PC-3 (cell line): ENCODE data around the gene DSG3. TPM values are rescaled to one million over a fixed set of nuclear protein-coding genes. Genes with fewer than 3 reads are reported as not detected.

Experiments
- ATAC-seq: fragments of 200-7000 bp; cut with Tn5 transposase; 2 replicates; pipeline ENCODE4 v1.9.1; 2020; ENCODE audit warnings: mild to moderate bottlenecking, moderate library complexity
- BruUV-seq: library from RNA; stranded (reverse); fragments of 400-500 nt; replicated peaks from 2 replicates; lab custom pipeline; 2021; lab: Mats Ljungman, UMichigan
- CTCF ChIA-PET: fragments of 300-600 bp; sonication (Branson Sonifier 250); formaldehyde crosslinking; loops from one replicate; lab custom pipeline; 2022; ENCODE audit warnings: antibody characterized with exemption; lab: Charles Lee
- POLR2A ChIA-PET: fragments of 300-600 bp; sonication (Branson Sonifier 250); formaldehyde crosslinking; loops from one replicate; lab custom pipeline; 2022; ENCODE audit warnings: antibody characterized with exemption; ENCODE audit not compliant: unreplicated experiment; lab: Charles Lee
- DNase-seq: peaks from one replicate; pipeline ENCODE4 v3.0.0-alpha.2; 2015
- H2AFZ ChIP-seq: fragments of 300-600 bp; sonication (generic); 2 replicates; pipeline ENCODE4 v1.6.0; 2016; ENCODE audit warnings: antibody characterized with exemption, low read length
- H3F3A ChIP-seq: fragments of 300-600 bp; sonication (generic); one replicate; pipeline ENCODE4 v1.6.0; 2017; ENCODE audit warnings: antibody characterized with exemption, low read length, control low read depth, mild to moderate bottlenecking; ENCODE audit not compliant: unreplicated experiment
- H3K27ac ChIP-seq: fragments of 300-600 bp; sonication (generic); 2 replicates; pipeline ENCODE4 v1.5.1; 2016; ENCODE audit warnings: mild to moderate bottlenecking, low read length
- H3K27me3 ChIP-seq: fragments of 300-600 bp; sonication (generic); 2 replicates; pipeline ENCODE4 v1.6.1; 2016; ENCODE audit warnings: low read length, mixed read lengths
- H3K36me3 ChIP-seq: fragments of 300-600 bp; sonication (generic); 2 replicates; pipeline ENCODE4 v1.6.1; 2016; ENCODE audit warnings: low read depth, mixed run types, low read length, mixed read lengths
- H3K4me1 ChIP-seq: fragments of 300-600 bp; sonication (generic); 2 replicates; pipeline ENCODE4 v1.5.1; 2016; ENCODE audit warnings: low read length; ENCODE audit not compliant: insufficient read depth
- H3K4me2 ChIP-seq: fragments of 300-600 bp; sonication (generic); 2 replicates; pipeline ENCODE4 v1.6.0; 2016; ENCODE audit warnings: low read length
- H3K4me3 ChIP-seq: fragments of 300-600 bp; sonication (generic); 2 replicates; pipeline ENCODE4 v1.5.1; 2016; ENCODE audit warnings: mild to moderate bottlenecking, low read length, mixed read lengths
- H3K79me2 ChIP-seq: fragments of 300-600 bp; sonication (generic); 2 replicates; pipeline ENCODE4 v1.6.1; 2017; ENCODE audit warnings: low read length, mixed read lengths
- H3K9ac ChIP-seq: fragments of 300-600 bp; sonication (generic); 2 replicates; pipeline ENCODE4 v1.6.0; 2016; ENCODE audit warnings: mild to moderate bottlenecking, low read length
- H3K9me2 ChIP-seq: fragments of 300-600 bp; sonication (generic); replicated peaks from 2 replicates; pipeline ENCODE4 v1.6.1; 2016; ENCODE audit warnings: mixed run types, low read length, mixed read lengths
- H3K9me3 ChIP-seq: fragments of 300-600 bp; sonication (generic); 2 replicates; pipeline ENCODE4 v1.6.1; 2016; ENCODE audit warnings: low read length, mixed read lengths
- H4K20me1 ChIP-seq: fragments of 300-600 bp; sonication (generic); 2 replicates; pipeline ENCODE4 v1.6.1; 2016; ENCODE audit warnings: low read length, mixed read lengths
- EZH2 ChIP-seq: fragments of 300-600 bp; sonication (generic); IDR thresholded peaks from one replicate; pipeline ENCODE4 v1.6.1; 2017; ENCODE audit warnings: antibody characterized with exemption, mild to moderate bottlenecking, low read length; ENCODE audit not compliant: unreplicated experiment
- EZH2phosphoT487 ChIP-seq: fragments of 300-600 bp; sonication (generic); IDR thresholded peaks from 2 replicates; pipeline ENCODE4 v1.6.1; 2018; ENCODE audit warnings: mild to moderate bottlenecking, antibody characterized with exemption, low read length, borderline replicate concordance
- intact Hi-C: fragments of 100-400 bp; cut with micrococcal nuclease; formaldehyde crosslinking; loops from 2 replicates; pipeline ENCODE4 v1.9.0; 2023
- total RNA-seq: library from RNA; depleted of rRNA; stranded (reverse); fragments of >200 nt; gene quantifications from 2 replicates; pipeline ENCODE4 v1.2.3, GENCODE V29; 2014
- TF ChIP-seq, protein P1 (sequence below): fragments of 300-600 bp; sonication (generic); conservative IDR thresholded peaks from 2 replicates; pipeline ENCODE4 v1.5.1; 2017; ENCODE audit warnings: antibody characterized with exemption, low read depth, mild to moderate bottlenecking, low read length

DSG3 gene
- total RNA-seq, 1 experiment from 2014 or later = not detected

DNA sequence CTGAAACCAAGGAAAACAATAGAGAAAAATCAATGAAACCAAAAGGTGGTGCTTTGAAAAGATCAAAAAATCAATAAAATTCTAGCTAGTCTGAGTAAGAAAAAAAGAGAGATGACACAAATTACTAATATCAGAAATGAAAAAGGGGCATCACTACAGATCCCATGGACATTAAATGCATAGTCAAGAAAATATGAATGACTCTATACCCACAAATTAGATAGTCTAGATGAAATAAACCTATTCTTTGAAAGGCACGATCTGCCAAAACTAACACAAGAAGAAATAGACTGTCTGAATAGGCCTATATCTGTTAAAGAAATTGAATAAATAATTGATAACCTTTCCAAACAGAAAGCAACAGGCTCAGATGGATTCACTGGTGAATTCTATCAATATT lies 15.2 kb upstream of the DSG3 start:
- Histone ChIP-seq H3K27me3 (no peaks in the 10 kb centered on the region), H2AFZ (no peak overlapping the region), H3K27ac (no peak overlapping the region), H3K9me2 (no peaks in the 10 kb centered on the region), H4K20me1 (no peaks in the 10 kb centered on the region), H3K79me2 (no peaks in the 10 kb centered on the region), H3K4me2 (no peak overlapping the region), H3K36me3 (no peaks in the 10 kb centered on the region), H3K4me3 (no peak overlapping the region), H3K9ac (no peak overlapping the region), H3F3A (no peaks in the 10 kb centered on the region), H3K9me3 (no peaks in the 10 kb centered on the region), H3K4me1 (peaks cover 10% of the 10 kb centered on the region; the same call in 1 of the 2 replicates)
- BruUV-seq = no TSS peak
- no peak for DNase-seq
- ChIA-PET CTCF (no interaction called here), POLR2A (no interaction called here)
- ATAC-seq = no peak
- intact Hi-C loops = no loop called here
- TF ChIP-seq, protein P1, sequence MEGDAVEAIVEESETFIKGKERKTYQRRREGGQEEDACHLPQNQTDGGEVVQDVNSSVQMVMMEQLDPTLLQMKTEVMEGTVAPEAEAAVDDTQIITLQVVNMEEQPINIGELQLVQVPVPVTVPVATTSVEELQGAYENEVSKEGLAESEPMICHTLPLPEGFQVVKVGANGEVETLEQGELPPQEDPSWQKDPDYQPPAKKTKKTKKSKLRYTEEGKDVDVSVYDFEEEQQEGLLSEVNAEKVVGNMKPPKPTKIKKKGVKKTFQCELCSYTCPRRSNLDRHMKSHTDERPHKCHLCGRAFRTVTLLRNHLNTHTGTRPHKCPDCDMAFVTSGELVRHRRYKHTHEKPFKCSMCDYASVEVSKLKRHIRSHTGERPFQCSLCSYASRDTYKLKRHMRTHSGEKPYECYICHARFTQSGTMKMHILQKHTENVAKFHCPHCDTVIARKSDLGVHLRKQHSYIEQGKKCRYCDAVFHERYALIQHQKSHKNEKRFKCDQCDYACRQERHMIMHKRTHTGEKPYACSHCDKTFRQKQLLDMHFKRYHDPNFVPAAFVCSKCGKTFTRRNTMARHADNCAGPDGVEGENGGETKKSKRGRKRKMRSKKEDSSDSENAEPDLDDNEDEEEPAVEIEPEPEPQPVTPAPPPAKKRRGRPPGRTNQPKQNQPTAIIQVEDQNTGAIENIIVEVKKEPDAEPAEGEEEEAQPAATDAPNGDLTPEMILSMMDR = no peak
- TF ChIP-seq EZH2 (no peak), EZH2phosphoT487 (no peak)

DNA sequence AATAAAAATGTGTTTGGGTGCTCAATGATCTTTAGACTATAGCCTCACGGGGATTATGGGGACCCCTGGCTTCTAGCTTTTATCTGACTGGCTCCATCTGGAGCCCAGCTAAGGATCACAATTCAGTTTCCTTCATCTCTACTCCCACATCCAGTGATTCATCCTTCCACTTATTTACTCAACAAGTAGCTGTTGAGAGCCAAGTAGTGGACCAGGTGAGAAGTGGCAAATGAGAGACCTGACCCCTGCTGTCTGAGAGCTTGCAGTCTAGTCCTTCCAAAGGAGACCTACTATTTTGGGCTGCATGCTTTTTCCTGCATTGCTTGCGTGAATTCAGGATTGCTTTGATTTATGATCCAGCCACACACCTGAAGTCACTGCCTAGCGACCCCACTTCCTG lies 10.7 kb upstream of the DSG3 start:
- ATAC-seq (peak; percentile 73), DNase-seq (peak; percentile 25)
- Histone ChIP-seq H3K79me2 (no peaks in the 10 kb centered on the region), H3K9ac (no peak overlapping the region), H3K27ac (no peak overlapping the region), H3K27me3 (no peaks in the 10 kb centered on the region), H3K9me2 (no peaks in the 10 kb centered on the region), H4K20me1 (no peaks in the 10 kb centered on the region), H3K9me3 (no peaks in the 10 kb centered on the region), H2AFZ (no peak overlapping the region), H3K36me3 (no peaks in the 10 kb centered on the region), H3K4me1 (no peaks in the 10 kb centered on the region), H3K4me3 (no peak overlapping the region), H3F3A (no peaks in the 10 kb centered on the region), H3K4me2 (no peak overlapping the region)
- TF ChIP-seq, protein P1 = peak; percentile 21; the same call in 1 of the 2 replicates
- TF ChIP-seq EZH2phosphoT487 = no peak
- CTCF ChIA-PET = no interaction called here
- POLR2A ChIA-PET = no interaction called here
- intact Hi-C loops = no loop called here
- no TSS peak for BruUV-seq

DNA sequence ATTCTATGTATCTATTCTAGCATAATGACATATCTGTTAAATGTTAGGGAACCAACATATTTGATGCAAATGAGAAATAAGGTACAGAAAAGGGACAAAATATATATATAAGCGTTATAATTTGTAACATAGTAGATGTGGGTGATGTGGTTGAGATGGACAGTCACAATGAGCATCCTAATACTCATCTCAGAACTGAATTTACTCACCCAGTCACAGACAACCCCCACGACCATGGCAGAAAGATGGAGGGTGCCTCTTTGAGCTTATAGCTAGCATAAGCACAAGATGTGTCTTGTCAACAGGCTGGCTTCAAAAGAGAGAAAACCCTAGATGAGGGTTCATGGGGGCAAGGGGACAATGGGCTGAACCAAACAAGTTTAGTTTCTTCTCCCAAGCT lies 9.1 kb upstream of the DSG3 start:
- H4K20me1 ChIP-seq = no peaks in the 10 kb centered on the region
- no peak overlapping the region for H2AFZ ChIP-seq
- DNase-seq (no peak), ATAC-seq (no peak)
- H3K9me3 ChIP-seq = no peaks in the 10 kb centered on the region
- no peaks in the 10 kb centered on the region for H3K36me3 ChIP-seq
- no peaks in the 10 kb centered on the region for H3F3A ChIP-seq
- TF ChIP-seq EZH2phosphoT487 (no peak), EZH2 (no peak)
- TF ChIP-seq, protein P1 = no peak
- ChIA-PET POLR2A (no interaction called here), CTCF (no interaction called here)
- H3K9ac ChIP-seq = no peak overlapping the region
- intact Hi-C loops = no loop called here
- no peak overlapping the region for H3K4me2 ChIP-seq
- H3K27me3 ChIP-seq = no peaks in the 10 kb centered on the region
- no peaks in the 10 kb centered on the region for H3K4me1 ChIP-seq
- H3K4me3 ChIP-seq = no peak overlapping the region
- no peaks in the 10 kb centered on the region for H3K9me2 ChIP-seq
- no TSS peak for BruUV-seq
- H3K27ac ChIP-seq = no peak overlapping the region
- H3K79me2 ChIP-seq = no peaks in the 10 kb centered on the region
